ENCODE data around the gene SLAIN2. TPM values are rescaled to one million over a fixed set of nuclear protein-coding genes. Genes with fewer than 3 reads are reported as not detected.

SLAIN2 gene
- total RNA-seq (2022; extraction: Qiagen RNA extraction), result 19.0 to 27.8 TPM (median 25.4 TPM) in 5 replicates

DNA sequence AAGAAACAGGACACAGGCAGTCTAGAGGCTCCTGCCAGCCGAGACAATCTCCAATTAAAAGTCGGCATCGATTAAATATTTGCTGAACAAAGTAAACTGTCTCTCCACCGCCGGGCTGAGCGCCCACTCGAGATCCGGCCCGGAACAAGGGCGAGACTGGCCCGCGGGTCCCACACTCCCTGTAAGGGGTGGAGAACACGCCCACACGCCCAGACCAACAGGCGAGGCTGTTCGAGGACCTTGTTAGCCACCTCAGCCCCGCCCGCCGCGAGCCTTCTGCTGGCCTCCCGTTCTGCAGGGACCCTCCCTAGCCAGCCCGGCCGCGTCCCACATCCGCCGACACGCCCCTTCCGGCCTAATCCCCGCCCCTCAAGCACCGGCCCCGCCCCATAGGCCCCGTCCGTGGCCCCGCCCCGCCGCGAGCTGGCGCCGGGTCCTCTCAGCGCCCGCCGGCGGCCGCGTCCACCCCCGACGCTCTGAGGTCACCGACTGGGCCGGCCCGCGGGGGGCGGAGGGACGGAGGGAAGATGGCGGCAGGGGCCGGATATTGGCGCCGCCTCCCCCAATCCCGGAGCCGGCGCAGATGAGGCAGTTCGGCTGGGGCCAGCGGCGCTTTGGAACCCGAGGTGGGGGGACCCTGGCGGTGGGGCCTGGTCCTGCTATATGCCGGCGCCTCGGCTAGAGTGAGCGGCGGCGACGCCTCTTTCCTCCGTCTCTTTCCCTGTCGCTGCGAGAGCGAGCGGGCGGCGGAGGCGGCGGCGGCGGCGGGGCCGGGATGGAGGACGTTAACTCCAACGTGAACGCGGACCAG lies at the start of gene SLAIN2:
Gene SLAIN2, plus strand, starts transcription at position 565 of the 811 bp plus-strand sequence. Its CDS starts 211 bp downstream, at position 776.

Other genes with a start within 250 kb of the SLAIN2 start
- gene TXK, start 207.3 kb upstream of the SLAIN2 start, total RNA-seq (2022; extraction: Qiagen RNA extraction), result 0.08 to 0.26 TPM (median 0.14 TPM) in 5 replicates
- gene TEC, start 71.7 kb upstream of the SLAIN2 start, total RNA-seq (2022; extraction: Qiagen RNA extraction), result 1.5 to 2.3 TPM (median 1.6 TPM) in 5 replicates
- gene SLC10A4, start 141.8 kb downstream of the SLAIN2 start, total RNA-seq (2022; extraction: Qiagen RNA extraction), result 4.0 to 7.2 TPM (median 6.7 TPM) in 5 replicates
- 0.06 TPM in 1 of 5 replicates, not detected in the others for gene ZAR1, start 148.7 kb downstream of the SLAIN2 start, total RNA-seq (2022; extraction: Qiagen RNA extraction)